GM21381 (cell line): Measurements from ENCODE around the gene ISL1.

Experiments
- ATAC-seq: cut with Tn5 transposase; IDR thresholded peaks from one replicate; pipeline ENCODE4 v1.9.1; 2021; ENCODE audit warnings: mild to moderate bottlenecking, moderate library complexity; ENCODE audit not compliant: unreplicated experiment

The ISL1 gene

GRCh38 chr5:51386916-51387883, 4.0 kb downstream of the ISL1 start:
- ATAC-seq, result no peak

GRCh38 chr5:51387884-51388275, 4.6 kb downstream of the ISL1 start:
- no peak for ATAC-seq

- no peak for ATAC-seq
Measured at GRCh38 chr5:51388488-51389287, 5.4 kb downstream of the ISL1 start.

DNA sequence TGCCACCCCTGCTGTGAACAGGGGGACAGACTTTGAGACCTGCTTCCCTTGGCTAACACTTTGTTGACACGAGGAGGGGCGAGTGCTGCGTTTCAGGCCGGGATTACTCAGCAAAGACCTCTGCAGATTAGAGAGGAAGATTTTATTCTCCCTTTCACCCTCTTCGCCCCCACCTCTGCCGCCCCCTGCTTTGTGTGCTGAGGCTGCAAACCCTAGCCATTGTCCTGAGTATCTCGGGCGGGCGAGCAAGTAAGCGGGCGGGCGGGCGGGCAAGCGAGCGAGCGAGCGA, 6.0 kb downstream of the ISL1 start:
- no peak for ATAC-seq

DNA sequence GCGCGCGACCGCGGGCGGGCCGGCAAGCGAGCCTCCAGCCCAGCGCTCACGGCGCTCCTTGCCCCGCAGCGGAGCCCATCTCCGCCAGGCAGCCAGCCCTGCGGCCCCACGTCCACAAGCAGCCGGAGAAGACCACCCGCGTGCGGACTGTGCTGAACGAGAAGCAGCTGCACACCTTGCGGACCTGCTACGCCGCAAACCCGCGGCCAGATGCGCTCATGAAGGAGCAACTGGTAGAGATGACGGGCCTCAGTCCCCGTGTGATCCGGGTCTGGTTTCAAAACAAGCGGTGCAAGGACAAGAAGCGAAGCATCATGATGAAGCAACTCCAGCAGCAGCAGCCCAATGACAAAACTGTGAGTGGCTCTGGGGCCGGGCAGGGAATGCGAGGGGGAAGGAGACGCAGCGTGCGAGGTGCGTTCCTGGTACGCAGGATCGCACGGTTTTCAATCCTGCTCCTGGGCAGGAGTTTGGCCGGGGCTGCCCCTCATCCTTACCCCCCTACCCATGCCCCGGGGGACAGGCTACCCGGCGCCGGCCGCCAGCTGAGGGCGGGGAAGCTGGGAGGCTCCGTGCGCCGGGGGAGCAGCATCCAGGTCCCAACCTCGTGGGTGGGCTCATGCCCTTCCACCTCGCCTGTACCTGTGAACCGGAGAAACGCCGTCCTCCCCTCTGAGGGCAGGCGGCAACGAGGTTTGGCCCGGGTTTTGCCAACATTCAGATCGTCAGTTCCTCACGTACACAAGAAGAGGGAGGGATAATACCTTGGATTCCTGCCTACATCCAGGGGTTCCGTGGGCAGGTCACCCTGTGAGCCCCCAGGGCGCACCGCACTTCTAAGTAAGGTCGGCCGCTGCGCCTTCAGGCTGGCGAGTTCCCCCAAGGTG, 6.6 kb downstream of the ISL1 start:
- no peak for ATAC-seq

DNA sequence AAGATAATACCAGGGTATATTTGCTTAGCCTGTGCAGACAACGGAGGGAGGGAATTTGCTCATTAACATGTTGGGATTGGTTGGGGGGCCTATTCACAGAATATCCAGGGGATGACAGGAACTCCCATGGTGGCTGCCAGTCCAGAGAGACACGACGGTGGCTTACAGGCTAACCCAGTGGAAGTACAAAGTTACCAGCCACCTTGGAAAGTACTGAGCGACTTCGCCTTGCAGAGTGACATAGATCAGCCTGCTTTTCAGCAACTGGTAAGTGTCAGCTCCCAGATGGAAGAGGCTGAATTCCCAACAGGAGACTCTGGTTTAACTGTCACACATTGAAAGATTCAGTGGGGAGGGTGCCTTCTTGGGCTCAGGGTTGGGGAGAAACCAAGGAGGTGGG, 7.9 kb downstream of the ISL1 start:
- ATAC-seq, result no peak

- no peak for ATAC-seq
Measured at GRCh38 chr5:51392689-51393199, 9.5 kb downstream of the ISL1 start.

DNA sequence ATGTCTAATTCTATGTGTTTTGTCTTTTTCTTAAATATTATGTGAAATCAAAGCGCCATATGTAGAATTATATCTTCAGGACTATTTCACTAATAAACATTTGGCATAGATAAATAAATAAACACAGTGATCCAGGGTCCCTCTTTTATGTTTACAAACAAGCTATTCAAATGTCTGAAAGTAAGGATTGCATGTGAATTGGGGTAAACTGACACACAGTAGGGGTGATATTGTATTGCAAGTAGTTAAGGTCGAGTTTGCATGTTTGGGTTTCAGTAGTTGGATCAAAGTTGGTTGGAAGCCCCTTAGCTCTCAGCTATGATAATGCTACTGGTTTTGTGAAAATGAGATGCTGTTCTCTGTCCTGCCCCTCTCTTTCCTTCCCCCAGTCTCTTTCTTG, 11.4 kb downstream of the ISL1 start:
- ATAC-seq, result no peak

GRCh38 chr5:51395245-51395644, 12.0 kb downstream of the ISL1 start:
- no peak for ATAC-seq

- no peak for ATAC-seq
Measured at GRCh38 chr5:51395666-51396356, 12.6 kb downstream of the ISL1 start.

DNA sequence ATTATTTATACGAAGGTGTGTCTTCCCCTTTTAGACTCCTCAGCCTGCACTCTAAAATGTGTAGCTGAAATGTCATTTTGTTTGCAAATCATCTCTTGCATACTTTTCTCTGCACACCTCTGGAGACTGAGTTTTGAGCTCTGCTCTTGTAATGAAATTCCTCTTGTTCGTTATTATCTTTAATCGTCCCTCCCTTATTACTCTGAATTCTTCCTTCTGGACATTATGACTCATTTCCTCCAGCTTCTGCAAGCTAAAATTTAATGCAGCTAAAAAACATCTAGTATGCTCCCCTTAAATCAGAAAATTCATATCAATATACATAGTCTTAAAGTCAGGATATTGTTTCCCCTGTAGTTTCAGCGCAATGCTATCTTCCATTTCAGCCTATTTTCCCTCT, 13.5 kb downstream of the ISL1 start:
- ATAC-seq, result no peak

- ATAC-seq, result no peak
Measured at GRCh38 chr5:51397996-51398395, 14.7 kb downstream of the ISL1 start.

GRCh38 chr5:51398875-51399642, 15.8 kb downstream of the ISL1 start:
- no peak for ATAC-seq

DNA sequence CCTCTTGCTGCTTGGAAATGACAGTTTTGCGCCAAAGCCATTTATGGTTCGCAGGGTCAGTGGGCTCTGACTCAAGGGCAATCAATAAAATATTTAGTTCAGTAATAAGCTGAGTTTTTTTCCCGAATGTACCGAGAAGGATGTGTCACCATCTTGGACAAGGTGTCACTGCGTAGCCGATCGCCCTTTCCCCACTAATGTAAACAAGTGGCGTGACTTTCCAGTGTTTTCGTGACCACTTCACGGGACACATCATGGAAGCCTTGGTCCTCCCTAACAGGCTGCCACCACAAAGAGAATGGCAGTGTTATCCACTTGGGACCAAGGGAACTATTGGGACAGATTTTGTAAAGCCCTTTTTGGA, 16.4 kb downstream of the ISL1 start:
- ATAC-seq, result no peak

GRCh38 chr5:51404255-51404654, 21.0 kb downstream of the ISL1 start:
- ATAC-seq, result no peak

DNA sequence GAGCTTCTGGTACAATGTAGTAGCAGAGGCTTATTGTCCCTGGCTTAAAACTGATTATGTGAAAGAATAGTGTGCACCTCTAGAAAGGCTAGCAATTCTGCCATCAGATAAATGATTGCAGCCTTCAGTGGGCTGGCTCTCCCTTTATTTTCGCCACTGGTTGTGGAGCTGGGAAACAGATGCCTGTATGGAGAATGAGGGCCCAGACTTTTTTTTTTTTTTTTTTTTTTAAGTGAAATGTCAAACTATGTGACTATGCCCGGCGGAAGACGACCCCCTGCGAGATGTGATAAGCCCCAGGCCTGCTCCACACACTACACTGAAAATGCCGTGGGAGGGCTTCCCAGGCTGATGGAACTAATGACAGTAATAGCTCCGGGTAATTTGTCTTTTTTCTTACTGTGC, 28.7 kb downstream of the ISL1 start:
- ATAC-seq, result no peak

DNA sequence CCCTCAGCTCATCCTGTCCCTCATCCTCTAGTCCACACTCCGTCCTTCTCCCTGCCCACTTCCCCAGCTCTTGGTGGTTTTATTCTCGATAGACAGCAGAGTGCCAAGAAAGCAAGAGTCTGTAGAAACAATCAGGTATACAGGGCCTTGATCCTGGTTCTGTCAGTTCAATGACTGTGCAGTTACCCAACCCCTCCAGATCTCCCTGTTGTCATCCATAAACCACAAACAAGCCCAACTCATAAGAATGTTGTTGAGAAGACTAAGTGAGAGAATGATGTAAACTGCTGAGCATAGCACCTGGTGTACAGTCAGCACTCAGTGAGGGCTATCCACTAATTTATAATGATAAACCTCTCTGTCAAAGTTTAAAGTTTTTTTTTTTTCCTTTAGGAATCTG, 31.3 kb downstream of the ISL1 start:
- ATAC-seq, result no peak

DNA sequence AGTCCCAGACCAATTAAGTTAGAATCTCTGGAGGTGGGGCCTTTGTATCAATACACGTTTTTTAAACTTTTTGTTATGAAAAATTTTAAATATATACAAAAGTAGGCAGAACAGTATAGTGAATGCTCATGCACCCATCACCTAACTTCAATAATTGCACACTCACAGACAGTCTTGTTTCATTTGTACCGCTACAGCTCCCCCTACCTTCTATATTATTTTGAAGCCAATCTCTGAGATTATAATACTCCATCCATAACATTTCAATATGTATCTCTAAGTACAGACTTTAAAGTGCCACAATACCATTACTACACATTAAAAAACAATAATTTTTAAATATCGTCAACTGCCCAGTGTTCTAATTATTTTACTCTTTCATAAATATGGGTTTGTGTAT, 32.9 kb downstream of the ISL1 start:
- no peak for ATAC-seq

DNA sequence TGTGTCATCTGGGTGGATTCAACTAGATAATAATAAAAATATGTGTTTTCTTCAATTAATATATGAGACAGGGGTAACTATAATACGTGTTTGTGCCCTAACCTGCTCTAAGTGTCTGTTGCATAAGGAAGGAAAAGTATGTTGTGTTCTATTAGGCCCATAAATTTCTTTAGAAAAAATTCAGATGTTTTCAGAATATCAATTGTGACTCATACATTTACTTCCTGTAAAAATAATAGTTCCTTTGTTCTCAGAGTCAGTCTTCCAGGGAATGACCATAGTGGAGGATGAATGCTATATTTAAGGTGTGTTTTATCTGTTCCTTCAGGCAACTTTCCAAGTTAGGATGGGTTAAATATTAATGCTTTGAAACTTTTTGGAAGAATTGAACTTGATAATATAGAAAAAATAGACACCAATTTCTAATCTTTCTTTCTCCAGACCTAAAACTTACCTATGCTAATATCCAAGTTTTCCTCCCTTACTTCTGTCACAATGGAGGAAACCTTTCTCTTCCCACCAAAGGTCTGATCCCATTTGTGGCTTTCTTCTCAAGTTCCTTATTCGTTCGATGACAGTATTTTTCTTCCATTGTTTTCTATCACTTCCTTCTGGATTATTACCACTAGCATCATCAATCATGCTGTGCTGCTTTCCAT, 49.9 kb downstream of the ISL1 start:
- no peak for ATAC-seq
